DMS114 treated with DMSO at 0.1 percent for 48 hours (cell line): ENCODE data around the gene RND1.
"Not testable (repeated sequence)": the region's sequence is repeated elsewhere in the genome, so short reads cannot be mapped to it uniquely, and the experiment has no call there.

Experiments used
- DNase-seq: peaks from one replicate; lab custom pipeline; 2025; ENCODE audit not compliant: unreplicated experiment; lab: John Stamatoyannopoulos, UW

The RND1 gene

GRCh38 chr12:48865281-48866051 lies at the start of gene RND1:
TSS of gene RND1 (minus strand) at chr12:48865870. CDS start at chr12:48865767, 103 bp downstream.
- DNase-seq, result peak; percentile 91

- DNase-seq, result no peak
Observed at GRCh38 chr12:48910196-48910595, 44.5 kb upstream of the RND1 start.

GRCh38 chr12:48909698-48910097 lies 44.0 kb upstream of the RND1 start:
- not testable (repeated sequence) for DNase-seq

- DNase-seq, result no peak
Observed at GRCh38 chr12:48907245-48907644, 41.6 kb upstream of the RND1 start.

GRCh38 chr12:48903982-48904411 lies 38.3 kb upstream of the RND1 start:
- no peak for DNase-seq

GRCh38 chr12:48903363-48903981 lies 37.8 kb upstream of the RND1 start:
- no peak for DNase-seq

GRCh38 chr12:48901278-48901677 lies 35.6 kb upstream of the RND1 start:
- no peak for DNase-seq

GRCh38 chr12:48899651-48900050 lies 34.0 kb upstream of the RND1 start:
- DNase-seq, result no peak

GRCh38 chr12:48894271-48894670 lies 28.6 kb upstream of the RND1 start:
- no peak for DNase-seq

GRCh38 chr12:48890657-48891418 lies 25.2 kb upstream of the RND1 start:
- peak; percentile 61 for DNase-seq

- DNase-seq, result no peak
Observed at GRCh38 chr12:48889679-48890078, 24.0 kb upstream of the RND1 start.

GRCh38 chr12:48883305-48884161 lies 17.9 kb upstream of the RND1 start:
- DNase-seq, result no peak

- no peak for DNase-seq
Observed at GRCh38 chr12:48882972-48883304, 17.3 kb upstream of the RND1 start.

- no peak for DNase-seq
Observed at GRCh38 chr12:48882315-48882687, 16.6 kb upstream of the RND1 start.

- DNase-seq, result no peak
Observed at GRCh38 chr12:48881686-48882314, 16.1 kb upstream of the RND1 start.

GRCh38 chr12:48880647-48881046 lies 15.0 kb upstream of the RND1 start:
- DNase-seq, result no peak

- DNase-seq, result no peak
Observed at GRCh38 chr12:48878548-48878947, 12.9 kb upstream of the RND1 start.

GRCh38 chr12:48875944-48876515 lies 10.4 kb upstream of the RND1 start:
- no peak for DNase-seq

- not testable (repeated sequence) for DNase-seq
Observed at GRCh38 chr12:48873534-48873933, 7.9 kb upstream of the RND1 start.

GRCh38 chr12:48873096-48873495 lies 7.4 kb upstream of the RND1 start:
- no peak for DNase-seq
